OCI-LY1 (cell line): ENCODE measurements around the gene DOCK1.

Experiments
- H2AFZ ChIP-seq: fragments of 200-600 bp; sonication (generic), shearing (Covaris generic); 2 replicates; pipeline ENCODE4 v1.6.0; 2014; ENCODE audit warnings: antibody characterized with exemption, mild to moderate bottlenecking, low read length
- H3F3A ChIP-seq: fragments of 200-600 bp; sonication (generic), shearing (Covaris generic); 2 replicates; pipeline ENCODE4 v1.6.0; 2014; ENCODE audit warnings: mild to moderate bottlenecking, antibody characterized with exemption, low read length, moderate library complexity; ENCODE audit not compliant: insufficient read depth
- H3K27ac ChIP-seq: fragments of 200-600 bp; sonication (generic); 2 replicates; pipeline ENCODE4 v1.5.1; 2014; ENCODE audit warnings: low read length, mixed run types, mild to moderate bottlenecking, low read depth; ENCODE audit not compliant: poor library complexity, severe bottlenecking
- H3K27me3 ChIP-seq: fragments of 200-600 bp; sonication (generic); 2 replicates; pipeline ENCODE4 v1.6.0; 2014; ENCODE audit warnings: antibody characterized with exemption, mild to moderate bottlenecking, low read length, moderate library complexity; ENCODE audit not compliant: insufficient read depth
- H3K36me3 ChIP-seq: fragments of 200-600 bp; sonication (generic); 2 replicates; pipeline ENCODE4 v1.6.1; 2014; ENCODE audit warnings: mild to moderate bottlenecking, antibody characterized with exemption, low read length, moderate library complexity, mixed read lengths; ENCODE audit not compliant: insufficient read depth
- H3K4me1 ChIP-seq: fragments of 200-600 bp; sonication (generic); 2 replicates; pipeline ENCODE4 v1.5.1; 2014; ENCODE audit warnings: mild to moderate bottlenecking, low read length, moderate library complexity; ENCODE audit not compliant: insufficient read depth, severe bottlenecking
- H3K4me2 ChIP-seq: fragments of 200-600 bp; sonication (generic), shearing (Covaris generic); 2 replicates; pipeline ENCODE4 v1.6.1; 2014; ENCODE audit warnings: low read length
- H3K4me3 ChIP-seq: fragments of 200-600 bp; sonication (generic); 2 replicates; pipeline ENCODE4 v1.5.1; 2014; ENCODE audit warnings: low read length, low read depth, mild to moderate bottlenecking, mixed read lengths; ENCODE audit not compliant: poor library complexity, severe bottlenecking
- H3K79me2 ChIP-seq: fragments of 200-600 bp; shearing (Covaris generic); 2 replicates; pipeline ENCODE4 v1.6.1; 2016; ENCODE audit warnings: mixed run types, low read length, mixed read lengths; ENCODE audit not compliant: insufficient read depth
- H3K9ac ChIP-seq: fragments of 200-600 bp; sonication (generic), shearing (Covaris generic); 2 replicates; pipeline ENCODE4 v1.6.1; 2014; ENCODE audit warnings: mild to moderate bottlenecking, low read length, mixed read lengths
- H3K9me2 ChIP-seq: fragments of 200-600 bp; sonication (generic), shearing (Covaris generic); 2 replicates; pipeline ENCODE4 v1.6.1; 2014; ENCODE audit warnings: low read depth, mild to moderate bottlenecking, low read length, mixed read lengths
- H3K9me3 ChIP-seq: fragments of 200-600 bp; shearing (Covaris generic); 2 replicates; pipeline ENCODE4 v1.6.1; 2014; ENCODE audit warnings: low read length, mixed read lengths
- H4K20me1 ChIP-seq: fragments of 200-600 bp; sonication (generic), shearing (Covaris generic); 2 replicates; pipeline ENCODE4 v1.6.0; 2016; ENCODE audit warnings: mild to moderate bottlenecking, low read length; ENCODE audit not compliant: insufficient read depth
- EZH2 ChIP-seq: fragments of 200-600 bp; sonication (generic), shearing (Covaris generic); IDR thresholded peaks from 2 replicates; pipeline ENCODE4 v1.8.0; 2017; ENCODE audit warnings: borderline replicate concordance, mixed run types, mild to moderate bottlenecking, antibody characterized with exemption, low read length, moderate library complexity, mixed read lengths
- TF ChIP-seq, protein P1 (sequence below): fragments of 200-600 bp; sonication (generic), shearing (Covaris generic); IDR thresholded peaks from 2 replicates; pipeline ENCODE4 v1.5.1; 2017; ENCODE audit warnings: mild to moderate bottlenecking, antibody characterized with exemption, low read length, moderate library complexity, mixed read lengths

Gene DOCK1

DNA sequence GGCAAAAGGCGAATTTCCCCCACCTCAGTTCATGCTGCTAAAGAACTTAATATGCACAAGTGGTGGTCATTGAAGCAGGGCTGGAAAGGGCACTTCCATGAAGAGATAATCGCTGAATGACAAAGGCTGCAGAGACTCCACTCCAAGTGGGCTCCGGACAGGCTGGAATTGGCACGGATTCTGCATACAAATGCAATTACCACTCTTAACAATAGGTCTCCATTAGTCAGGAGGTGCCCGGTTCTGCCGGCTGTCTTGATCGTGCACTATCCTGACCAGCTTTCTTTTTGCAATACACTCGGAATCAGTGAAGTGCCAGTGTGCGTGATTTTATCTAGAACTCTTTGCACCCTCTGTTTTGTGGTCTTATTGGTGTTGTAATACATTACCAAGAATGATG lies 241.4 kb downstream of the DOCK1 start:
- no peaks in the 10 kb centered on the region for H3K79me2 ChIP-seq
- no peak overlapping the region for H3K4me3 ChIP-seq
- H3K4me2 ChIP-seq = no peak overlapping the region
- no peak overlapping the region for H3K9ac ChIP-seq
- H3K27ac ChIP-seq = no peak overlapping the region
- H3F3A ChIP-seq = no peaks in the 10 kb centered on the region
- H3K36me3 ChIP-seq = no peaks in the 10 kb centered on the region
- H3K9me3 ChIP-seq = no peaks in the 10 kb centered on the region
- H3K4me1 ChIP-seq = no peaks in the 10 kb centered on the region
- no peaks in the 10 kb centered on the region for H4K20me1 ChIP-seq
- no peak for TF ChIP-seq EZH2
- TF ChIP-seq, protein P1, sequence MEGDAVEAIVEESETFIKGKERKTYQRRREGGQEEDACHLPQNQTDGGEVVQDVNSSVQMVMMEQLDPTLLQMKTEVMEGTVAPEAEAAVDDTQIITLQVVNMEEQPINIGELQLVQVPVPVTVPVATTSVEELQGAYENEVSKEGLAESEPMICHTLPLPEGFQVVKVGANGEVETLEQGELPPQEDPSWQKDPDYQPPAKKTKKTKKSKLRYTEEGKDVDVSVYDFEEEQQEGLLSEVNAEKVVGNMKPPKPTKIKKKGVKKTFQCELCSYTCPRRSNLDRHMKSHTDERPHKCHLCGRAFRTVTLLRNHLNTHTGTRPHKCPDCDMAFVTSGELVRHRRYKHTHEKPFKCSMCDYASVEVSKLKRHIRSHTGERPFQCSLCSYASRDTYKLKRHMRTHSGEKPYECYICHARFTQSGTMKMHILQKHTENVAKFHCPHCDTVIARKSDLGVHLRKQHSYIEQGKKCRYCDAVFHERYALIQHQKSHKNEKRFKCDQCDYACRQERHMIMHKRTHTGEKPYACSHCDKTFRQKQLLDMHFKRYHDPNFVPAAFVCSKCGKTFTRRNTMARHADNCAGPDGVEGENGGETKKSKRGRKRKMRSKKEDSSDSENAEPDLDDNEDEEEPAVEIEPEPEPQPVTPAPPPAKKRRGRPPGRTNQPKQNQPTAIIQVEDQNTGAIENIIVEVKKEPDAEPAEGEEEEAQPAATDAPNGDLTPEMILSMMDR = no peak
- H2AFZ ChIP-seq = no peak overlapping the region
- no peaks in the 10 kb centered on the region for H3K27me3 ChIP-seq
- no peaks in the 10 kb centered on the region for H3K9me2 ChIP-seq

DNA sequence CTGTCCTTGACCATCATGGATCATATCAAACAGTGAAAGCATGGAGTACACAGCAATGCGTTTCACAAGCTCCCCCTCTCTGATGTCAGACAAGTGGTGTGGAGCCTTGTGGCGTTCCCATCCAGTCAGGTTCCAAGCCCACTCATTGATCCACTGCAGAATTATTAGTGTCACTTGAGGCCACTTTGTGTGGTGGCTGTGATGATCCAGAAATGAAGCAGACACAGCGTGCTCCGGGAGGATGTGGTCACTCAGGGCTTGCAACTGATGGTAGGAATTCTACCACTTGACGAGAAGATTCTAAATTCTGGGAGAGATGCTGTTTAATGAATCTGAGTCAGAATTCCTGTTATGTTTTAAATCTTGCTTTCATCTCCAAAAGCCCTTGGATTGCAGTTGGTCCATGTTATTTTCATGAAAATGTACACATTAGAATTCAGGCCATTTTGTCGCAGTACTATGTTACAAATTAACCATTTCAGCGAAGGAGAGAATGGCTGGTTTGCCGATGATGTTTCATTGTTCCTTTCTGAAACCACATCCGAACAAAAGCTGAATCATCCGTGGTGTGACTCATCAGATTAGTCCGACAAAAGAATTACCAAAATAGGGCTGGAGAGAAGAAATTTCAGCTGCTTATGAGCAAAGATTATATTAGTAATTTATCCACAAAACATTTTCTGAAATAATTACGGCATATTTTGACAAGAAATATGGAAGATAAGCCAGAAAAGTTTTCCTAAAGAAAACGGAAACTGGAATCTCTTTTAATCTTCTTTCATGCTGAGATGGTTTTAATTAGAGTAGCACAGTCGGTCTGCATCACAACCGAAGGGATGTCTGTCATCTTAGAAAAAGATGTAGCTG lies 243.1 kb downstream of the DOCK1 start:
- Histone ChIP-seq H3K9ac (no peak overlapping the region), H3K79me2 (no peaks in the 10 kb centered on the region), H3K36me3 (no peaks in the 10 kb centered on the region), H3K4me3 (no peak overlapping the region), H2AFZ (no peak overlapping the region), H4K20me1 (no peaks in the 10 kb centered on the region), H3K27me3 (no peaks in the 10 kb centered on the region), H3K27ac (no peak overlapping the region), H3K4me1 (no peaks in the 10 kb centered on the region), H3K9me3 (no peaks in the 10 kb centered on the region), H3K4me2 (no peak overlapping the region), H3F3A (no peaks in the 10 kb centered on the region), H3K9me2 (no peaks in the 10 kb centered on the region)
- TF ChIP-seq EZH2 = no peak
- TF ChIP-seq, protein P1 = no peak

DNA sequence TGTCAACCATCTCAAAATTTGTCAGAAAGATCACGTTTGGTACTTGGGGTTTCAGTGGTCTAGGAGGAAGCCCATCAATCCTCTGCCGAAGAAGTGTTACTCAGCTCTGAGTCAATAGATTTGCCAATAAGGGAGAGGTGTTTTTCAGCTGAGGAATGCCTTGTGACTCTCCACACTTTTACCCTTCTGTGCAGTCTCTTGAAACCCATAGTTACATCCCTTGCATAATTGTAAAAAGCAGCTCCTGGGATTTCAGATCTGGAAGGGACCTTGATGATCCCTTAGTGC lies 243.6 kb downstream of the DOCK1 start:
- Histone ChIP-seq H3K4me3 (no peak overlapping the region), H2AFZ (no peak overlapping the region), H3F3A (no peaks in the 10 kb centered on the region), H3K9ac (no peak overlapping the region), H3K27me3 (no peaks in the 10 kb centered on the region), H3K27ac (no peak overlapping the region), H3K4me1 (no peaks in the 10 kb centered on the region), H3K79me2 (no peaks in the 10 kb centered on the region), H3K9me2 (no peaks in the 10 kb centered on the region), H3K4me2 (no peak overlapping the region), H3K36me3 (no peaks in the 10 kb centered on the region), H3K9me3 (no peaks in the 10 kb centered on the region), H4K20me1 (no peaks in the 10 kb centered on the region)
- TF ChIP-seq, protein P1 = no peak
- no peak for TF ChIP-seq EZH2
